ENCODE measurements around the gene C12orf75.
"Not testable (repeated sequence)": the region's sequence is repeated elsewhere in the genome, so short reads cannot be mapped to it uniquely, and the experiment has no call there.

Gene C12orf75

GRCh38 chr12:105309384-105309783 lies 21.1 kb upstream of the C12orf75 start:
- H3K27me3 ChIP-seq (replicated peaks; ENCODE audit: control insufficient read depth, insufficient read depth, low read length, poor library complexity, severe bottlenecking); H3K36me3 ChIP-seq (ENCODE audit: control insufficient read depth, insufficient read depth, low read length); H3K4me1 ChIP-seq (ENCODE audit: control insufficient read depth, insufficient read depth, low read length, poor library complexity, severe bottlenecking); H3K4me3 ChIP-seq (ENCODE audit: insufficient read depth, low read depth, low read length, poor library complexity, severe bottlenecking); H3K27ac ChIP-seq (ENCODE audit: insufficient read depth, low read length, poor library complexity, severe bottlenecking); H3K9me3 ChIP-seq (ENCODE audit: control insufficient read depth, low read length); DNase-seq: not testable (repeated sequence)

- H3K4me3 ChIP-seq (ENCODE audit: insufficient read depth, low read depth, low read length, poor library complexity, severe bottlenecking); H3K27me3 ChIP-seq (replicated peaks; ENCODE audit: control insufficient read depth, insufficient read depth, low read length, poor library complexity, severe bottlenecking); H3K4me1 ChIP-seq (ENCODE audit: control insufficient read depth, insufficient read depth, low read length, poor library complexity, severe bottlenecking); H3K9me3 ChIP-seq (ENCODE audit: control insufficient read depth, low read length); H3K36me3 ChIP-seq (ENCODE audit: control insufficient read depth, insufficient read depth, low read length); DNase-seq; H3K27ac ChIP-seq (ENCODE audit: insufficient read depth, low read length, poor library complexity, severe bottlenecking): not testable (repeated sequence)
These were observed 19.9 kb upstream of the C12orf75 start for GRCh38 chr12:105310476-105311085.

- not testable (repeated sequence) for H3K27me3 ChIP-seq (replicated peaks; ENCODE audit: control insufficient read depth, insufficient read depth, low read length, poor library complexity, severe bottlenecking); H3K27ac ChIP-seq (ENCODE audit: insufficient read depth, low read length, poor library complexity, severe bottlenecking); DNase-seq; H3K9me3 ChIP-seq (ENCODE audit: control insufficient read depth, low read length); H3K4me1 ChIP-seq (ENCODE audit: control insufficient read depth, insufficient read depth, low read length, poor library complexity, severe bottlenecking); H3K36me3 ChIP-seq (ENCODE audit: control insufficient read depth, insufficient read depth, low read length); H3K4me3 ChIP-seq (ENCODE audit: insufficient read depth, low read depth, low read length, poor library complexity, severe bottlenecking)
These were observed 18.6 kb upstream of the C12orf75 start for GRCh38 chr12:105311936-105312335.

GRCh38 chr12:105313755-105314154 lies 16.7 kb upstream of the C12orf75 start:
- not testable (repeated sequence) for H3K36me3 ChIP-seq (ENCODE audit: control insufficient read depth, insufficient read depth, low read length); H3K9me3 ChIP-seq (ENCODE audit: control insufficient read depth, low read length); H3K27me3 ChIP-seq (replicated peaks; ENCODE audit: control insufficient read depth, insufficient read depth, low read length, poor library complexity, severe bottlenecking); H3K27ac ChIP-seq (ENCODE audit: insufficient read depth, low read length, poor library complexity, severe bottlenecking); H3K4me1 ChIP-seq (ENCODE audit: control insufficient read depth, insufficient read depth, low read length, poor library complexity, severe bottlenecking); H3K4me3 ChIP-seq (ENCODE audit: insufficient read depth, low read depth, low read length, poor library complexity, severe bottlenecking); DNase-seq

- Histone ChIP-seq H3K4me3 (ENCODE audit: insufficient read depth, low read depth, low read length, poor library complexity, severe bottlenecking) (no peak overlapping the region), H3K9me3 (ENCODE audit: control insufficient read depth, low read length) (no peaks in the 10 kb centered on the region), H3K27ac (ENCODE audit: insufficient read depth, low read length, poor library complexity, severe bottlenecking) (no peak overlapping the region), H3K36me3 (ENCODE audit: control insufficient read depth, insufficient read depth, low read length) (no peaks in the 10 kb centered on the region), H3K4me1 (ENCODE audit: control insufficient read depth, insufficient read depth, low read length, poor library complexity, severe bottlenecking) (no peaks in the 10 kb centered on the region), H3K27me3 (replicated peaks; ENCODE audit: control insufficient read depth, insufficient read depth, low read length, poor library complexity, severe bottlenecking) (no peaks in the 10 kb centered on the region)
- no peak for DNase-seq
These were observed 15.4 kb upstream of the C12orf75 start for GRCh38 chr12:105315130-105315529.

GRCh38 chr12:105315726-105316125 lies 14.8 kb upstream of the C12orf75 start:
- DNase-seq: no peak
- H3K27me3 ChIP-seq (replicated peaks; ENCODE audit: control insufficient read depth, insufficient read depth, low read length, poor library complexity, severe bottlenecking): no peaks in the 10 kb centered on the region
- no peaks in the 10 kb centered on the region for H3K4me1 ChIP-seq (ENCODE audit: control insufficient read depth, insufficient read depth, low read length, poor library complexity, severe bottlenecking)
- H3K27ac ChIP-seq (ENCODE audit: insufficient read depth, low read length, poor library complexity, severe bottlenecking): no peak overlapping the region
- H3K9me3 ChIP-seq (ENCODE audit: control insufficient read depth, low read length): no peaks in the 10 kb centered on the region
- H3K36me3 ChIP-seq (ENCODE audit: control insufficient read depth, insufficient read depth, low read length): no peaks in the 10 kb centered on the region
- no peak overlapping the region for H3K4me3 ChIP-seq (ENCODE audit: insufficient read depth, low read depth, low read length, poor library complexity, severe bottlenecking)

GRCh38 chr12:105316931-105317852 lies 13.3 kb upstream of the C12orf75 start:
- no peak overlapping the region for H3K27ac ChIP-seq (ENCODE audit: insufficient read depth, low read length, poor library complexity, severe bottlenecking)
- no peak overlapping the region for H3K4me3 ChIP-seq (ENCODE audit: insufficient read depth, low read depth, low read length, poor library complexity, severe bottlenecking)
- H3K36me3 ChIP-seq (ENCODE audit: control insufficient read depth, insufficient read depth, low read length): no peaks in the 10 kb centered on the region
- H3K27me3 ChIP-seq (replicated peaks; ENCODE audit: control insufficient read depth, insufficient read depth, low read length, poor library complexity, severe bottlenecking): no peaks in the 10 kb centered on the region
- no peaks in the 10 kb centered on the region for H3K9me3 ChIP-seq (ENCODE audit: control insufficient read depth, low read length)
- DNase-seq: no peak
- no peaks in the 10 kb centered on the region for H3K4me1 ChIP-seq (ENCODE audit: control insufficient read depth, insufficient read depth, low read length, poor library complexity, severe bottlenecking)

GRCh38 chr12:105317942-105318621 lies 12.4 kb upstream of the C12orf75 start:
- Histone ChIP-seq H3K4me1 (ENCODE audit: control insufficient read depth, insufficient read depth, low read length, poor library complexity, severe bottlenecking) (no peaks in the 10 kb centered on the region), H3K27ac (ENCODE audit: insufficient read depth, low read length, poor library complexity, severe bottlenecking) (no peak overlapping the region), H3K4me3 (ENCODE audit: insufficient read depth, low read depth, low read length, poor library complexity, severe bottlenecking) (no peak overlapping the region), H3K9me3 (ENCODE audit: control insufficient read depth, low read length) (no peaks in the 10 kb centered on the region), H3K27me3 (replicated peaks; ENCODE audit: control insufficient read depth, insufficient read depth, low read length, poor library complexity, severe bottlenecking) (no peaks in the 10 kb centered on the region), H3K36me3 (ENCODE audit: control insufficient read depth, insufficient read depth, low read length) (no peaks in the 10 kb centered on the region)
- DNase-seq: no peak

DNA sequence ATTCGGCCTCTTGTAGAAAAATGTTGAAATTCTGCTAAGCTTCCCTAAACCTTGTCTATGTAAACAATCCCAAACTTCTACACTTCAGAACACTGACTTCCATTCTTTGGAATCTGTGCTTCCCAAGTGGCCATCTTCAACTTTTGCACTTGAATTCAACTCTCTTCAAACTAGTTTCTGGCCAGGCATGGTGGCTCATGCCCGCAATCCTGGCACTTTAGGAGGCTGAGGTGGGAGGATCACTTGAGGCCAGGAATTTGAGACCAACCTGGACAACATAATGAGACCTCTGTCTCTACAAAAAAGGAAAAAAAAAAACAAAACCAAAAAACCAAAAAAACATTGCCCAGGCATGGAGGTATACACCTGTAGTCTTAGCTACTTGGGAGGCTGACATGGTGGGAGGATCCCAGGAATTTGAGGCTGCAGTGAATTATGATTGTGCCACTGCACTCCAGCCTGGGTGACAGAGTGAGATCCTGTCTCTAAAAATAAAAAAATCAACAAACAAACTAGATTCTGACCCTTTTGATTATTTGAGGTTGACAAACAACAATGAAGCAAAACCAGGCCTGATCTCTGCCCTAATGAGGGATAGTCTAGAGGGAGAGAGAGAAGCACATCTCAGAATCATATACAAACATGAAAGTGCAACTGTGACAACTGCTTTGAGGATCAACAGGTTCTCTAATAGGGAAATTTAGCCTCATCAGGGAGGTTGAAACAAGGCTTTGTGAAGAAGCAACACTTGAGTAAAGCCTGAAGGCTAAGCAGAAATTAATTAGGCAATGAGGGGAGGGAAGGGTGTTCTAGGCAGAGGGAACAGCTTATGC lies 11.6 kb upstream of the C12orf75 start:
- H3K36me3 ChIP-seq (ENCODE audit: control insufficient read depth, insufficient read depth, low read length): no peaks in the 10 kb centered on the region
- no peak overlapping the region for H3K4me3 ChIP-seq (ENCODE audit: insufficient read depth, low read depth, low read length, poor library complexity, severe bottlenecking)
- H3K27ac ChIP-seq (ENCODE audit: insufficient read depth, low read length, poor library complexity, severe bottlenecking): no peak overlapping the region
- no peak for DNase-seq
- no peaks in the 10 kb centered on the region for H3K4me1 ChIP-seq (ENCODE audit: control insufficient read depth, insufficient read depth, low read length, poor library complexity, severe bottlenecking)
- H3K9me3 ChIP-seq (ENCODE audit: control insufficient read depth, low read length): no peaks in the 10 kb centered on the region
- H3K27me3 ChIP-seq (replicated peaks; ENCODE audit: control insufficient read depth, insufficient read depth, low read length, poor library complexity, severe bottlenecking): no peaks in the 10 kb centered on the region
